HG02885 (cell line): ENCODE measurements around the gene FAM43A.

ENCODE experiments used
- ATAC-seq: cut with Tn5 transposase; IDR thresholded peaks from one replicate; pipeline ENCODE4 v1.9.1; 2021; ENCODE audit warnings: mild to moderate bottlenecking; ENCODE audit not compliant: unreplicated experiment, poor library complexity

FAM43A gene

GRCh38 chr3:194705227-194705626 is 19.5 kb downstream of the FAM43A start:
- no peak for ATAC-seq

GRCh38 chr3:194705761-194706160 is 20.1 kb downstream of the FAM43A start:
- ATAC-seq = no peak

GRCh38 chr3:194707147-194707540 is 21.5 kb downstream of the FAM43A start:
- ATAC-seq = no peak

- ATAC-seq = no peak
Observed at GRCh38 chr3:194711286-194711685, 25.6 kb downstream of the FAM43A start.

- no peak for ATAC-seq
Observed at GRCh38 chr3:194711913-194712312, 26.2 kb downstream of the FAM43A start.

GRCh38 chr3:194713299-194714136 is 27.8 kb downstream of the FAM43A start:
- ATAC-seq = no peak

GRCh38 chr3:194714137-194714455 is 28.4 kb downstream of the FAM43A start:
- ATAC-seq = no peak

GRCh38 chr3:194714564-194714963 is 28.9 kb downstream of the FAM43A start:
- no peak for ATAC-seq

- ATAC-seq = no peak
Observed at GRCh38 chr3:194715022-194715800, 29.5 kb downstream of the FAM43A start.

- no peak for ATAC-seq
Observed at GRCh38 chr3:194718079-194718478, 32.4 kb downstream of the FAM43A start.

GRCh38 chr3:194720048-194720447 is 34.4 kb downstream of the FAM43A start:
- no peak for ATAC-seq

GRCh38 chr3:194723846-194724618 is 38.3 kb downstream of the FAM43A start:
- ATAC-seq = no peak

- ATAC-seq = no peak
Observed at GRCh38 chr3:194725346-194725745, 39.7 kb downstream of the FAM43A start.

GRCh38 chr3:194727435-194728128 is 41.9 kb downstream of the FAM43A start:
- no peak for ATAC-seq

- no peak for ATAC-seq
Observed at GRCh38 chr3:194728986-194729385, 43.3 kb downstream of the FAM43A start.

GRCh38 chr3:194730365-194730764 is 44.7 kb downstream of the FAM43A start:
- no peak for ATAC-seq

- ATAC-seq = no peak
Observed at GRCh38 chr3:194731506-194732073, 45.9 kb downstream of the FAM43A start.

GRCh38 chr3:194732617-194733016 is 46.9 kb downstream of the FAM43A start:
- no peak for ATAC-seq

GRCh38 chr3:194736277-194736895 is 50.7 kb downstream of the FAM43A start:
- ATAC-seq = no peak
